Measurements from ENCODE around the gene RUNX1. TPM values are rescaled to one million over a fixed set of nuclear protein-coding genes. Genes with fewer than 3 reads are reported as not detected.

RUNX1 gene
- total RNA-seq, 4 donors from 2014 or later = 3.9 to 14.5 (median 5.8) TPM

GRCh38 chr21:34950980-34951379 is 98.1 kb downstream of the RUNX1 start:
- TF ChIP-seq POLR2AphosphoS5 (IDR thresholded peaks at IDR 0.05) (no peak), EP300 (IDR thresholded peaks at IDR 0.05) (no peak), POLR2A (IDR thresholded peaks at IDR 0.05) (no peak), CTCF (IDR thresholded peaks at IDR 0.05) (no peak)
- WGBS, 2 donors (ENCODE audit: low coverage in 1 of 2) = 73 to 74% methylated on average over 4 of the region's 4 CpGs
- no peak for ATAC-seq

GRCh38 chr21:34949499-34949898 is 99.6 kb downstream of the RUNX1 start:
- Histone ChIP-seq H3K27me3 (peaks cover 23% of the 10 kb centered on the region), H3K27ac (no peak overlapping the region), H3K9me3 (peaks cover 0 to under 1% (median 0%) of the 10 kb centered on the region in 3 donors), H3K4me1 (no peaks in the 10 kb centered on the region), H3K36me3 (no peaks in the 10 kb centered on the region), H3K4me3 (no peak overlapping the region)
- 20 to 53% methylated on average over 5 to 8 of the region's 10 CpGs for WGBS, 2 donors (ENCODE audit: low coverage in 1 of 2)
- no peak for TF ChIP-seq CTCF (IDR thresholded peaks at IDR 0.05)
- TF ChIP-seq POLR2AphosphoS5 (IDR thresholded peaks at IDR 0.05) = no peak
- no peak for ATAC-seq

More at GRCh38 chr21:34950980-34951379, 98.1 kb downstream of the RUNX1 start:
- Histone ChIP-seq H3K9me3 (peaks cover 0 to 7% (median 0%) of the 10 kb centered on the region in 3 donors), H3K4me3 (no peak overlapping the region), H3K27me3 (peaks cover 23% of the 10 kb centered on the region), H3K4me1 (no peaks in the 10 kb centered on the region), H3K27ac (no peak overlapping the region), H3K36me3 (no peaks in the 10 kb centered on the region)

- no peak overlapping the region for H3K4me3 ChIP-seq
- TF ChIP-seq POLR2AphosphoS5 (IDR thresholded peaks at IDR 0.05) (no peak), EP300 (IDR thresholded peaks at IDR 0.05) (no peak), CTCF (IDR thresholded peaks at IDR 0.05) (no peak), POLR2A (IDR thresholded peaks at IDR 0.05) (no peak)
- no peaks in the 10 kb centered on the region for H3K4me1 ChIP-seq
- no peak overlapping the region for H3K27ac ChIP-seq
- ATAC-seq = no peak
- H3K36me3 ChIP-seq = no peaks in the 10 kb centered on the region
- 15 to 29% methylated on average over 3 to 4 of the region's 4 CpGs for WGBS, 2 donors (ENCODE audit: low coverage in 1 of 2)
- H3K9me3 ChIP-seq = no peaks in the 10 kb centered on the region
- H3K27me3 ChIP-seq = peaks cover 23% of the 10 kb centered on the region
Observed at GRCh38 chr21:34949030-34949429, 100.1 kb downstream of the RUNX1 start.

- TF ChIP-seq POLR2A (IDR thresholded peaks at IDR 0.05) (no peak), CTCF (IDR thresholded peaks at IDR 0.05) (no peak), EP300 (IDR thresholded peaks at IDR 0.05) (no peak), POLR2AphosphoS5 (IDR thresholded peaks at IDR 0.05) (no peak)
- no peaks in the 10 kb centered on the region for H3K9me3 ChIP-seq
- H3K27ac ChIP-seq = no peak overlapping the region
- peaks cover 23% of the 10 kb centered on the region for H3K27me3 ChIP-seq
- H3K36me3 ChIP-seq = no peaks in the 10 kb centered on the region
- H3K4me1 ChIP-seq = no peaks in the 10 kb centered on the region
- no peak overlapping the region for H3K4me3 ChIP-seq
- 73 to 83% methylated on average over 2 to 5 of the region's 5 CpGs for WGBS, 2 donors (ENCODE audit: low coverage in 1 of 2)
- ATAC-seq = no peak
Observed at GRCh38 chr21:34948157-34948556, 100.9 kb downstream of the RUNX1 start.

GRCh38 chr21:34946916-34947534 is 102.1 kb downstream of the RUNX1 start:
- H3K4me3 ChIP-seq = no peak overlapping the region
- ATAC-seq = no peak
- H3K4me1 ChIP-seq = no peaks in the 10 kb centered on the region
- 44 to 56% methylated on average over 2 of the region's 2 CpGs for WGBS, 2 donors (ENCODE audit: low coverage in 1 of 2)
- H3K36me3 ChIP-seq = no peaks in the 10 kb centered on the region
- H3K9me3 ChIP-seq = no peaks in the 10 kb centered on the region
- H3K27ac ChIP-seq = no peak overlapping the region
- TF ChIP-seq POLR2A (IDR thresholded peaks at IDR 0.05) = no peak
- TF ChIP-seq CTCF (IDR thresholded peaks at IDR 0.05) = no peak
- no peak for TF ChIP-seq POLR2AphosphoS5 (IDR thresholded peaks at IDR 0.05)
- TF ChIP-seq EP300 (IDR thresholded peaks at IDR 0.05) = no peak
- H3K27me3 ChIP-seq = peaks cover 28% of the 10 kb centered on the region
